ENCODE data around the gene CSTPP1.
A peak's percentile ranks its signal among the peaks of the same experiment; 100 is the strongest.

Gene CSTPP1

DNA sequence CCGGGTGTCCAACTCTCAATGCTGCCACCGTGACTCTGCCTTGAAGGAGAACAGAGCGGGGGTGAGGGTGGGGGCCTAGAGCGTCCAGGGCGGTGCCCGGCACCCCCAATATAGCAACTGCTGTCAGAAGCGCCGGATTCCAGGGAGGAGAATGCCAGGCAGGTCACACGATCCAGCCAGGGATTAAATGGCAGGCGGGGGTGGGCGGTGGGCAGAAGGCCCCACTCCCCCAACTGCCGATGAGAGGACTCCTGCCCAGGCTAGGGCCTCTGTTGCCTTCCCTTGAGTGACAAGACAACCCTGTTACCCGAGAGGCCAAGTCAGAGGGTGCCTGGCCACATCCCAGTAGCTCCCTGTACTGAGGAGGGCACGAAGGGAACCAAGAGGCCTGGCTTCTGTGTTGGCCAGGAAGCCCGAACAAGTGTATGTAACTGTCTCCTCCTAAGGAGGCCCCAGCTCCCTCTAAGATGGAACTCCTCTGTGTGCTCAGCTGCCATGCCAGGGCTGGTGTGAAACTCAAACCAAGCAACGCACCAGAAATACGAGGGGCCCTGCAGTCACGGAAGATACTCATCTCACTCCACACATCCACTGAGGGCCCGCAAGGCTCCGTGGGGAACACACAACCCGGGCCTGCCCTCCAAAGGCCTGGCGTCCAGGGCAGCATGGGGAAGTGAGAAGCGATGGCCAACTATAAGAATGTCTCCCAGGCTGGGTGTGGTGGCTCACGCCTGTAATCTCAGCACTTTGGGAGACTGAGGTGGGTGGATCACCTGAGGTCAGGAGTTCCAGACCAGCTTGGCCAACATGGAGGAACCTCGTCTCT lies 246.7 kb downstream of the CSTPP1 start:
- Histone ChIP-seq H3K9me3 (ENCODE audit: control insufficient read depth, insufficient read depth, low read depth, low read length) (no peaks in the 10 kb centered on the region), H3K9ac (ENCODE audit: low read length) (no peak overlapping the region), H3K27me3 (ENCODE audit: control insufficient read depth, insufficient read depth, low read length) (peaks cover 8% of the 10 kb centered on the region), H3K4me1 (ENCODE audit: control insufficient read depth, insufficient read depth, low read length) (peaks cover 23% of the 10 kb centered on the region), H3K36me3 (ENCODE audit: control insufficient read depth, insufficient read depth, low read length) (peaks cover 34% of the 10 kb centered on the region), H3K4me3 (ENCODE audit: low read depth, low read length) (no peak overlapping the region), H3K27ac (ENCODE audit: low read depth, low read length) (no peak overlapping the region)

DNA sequence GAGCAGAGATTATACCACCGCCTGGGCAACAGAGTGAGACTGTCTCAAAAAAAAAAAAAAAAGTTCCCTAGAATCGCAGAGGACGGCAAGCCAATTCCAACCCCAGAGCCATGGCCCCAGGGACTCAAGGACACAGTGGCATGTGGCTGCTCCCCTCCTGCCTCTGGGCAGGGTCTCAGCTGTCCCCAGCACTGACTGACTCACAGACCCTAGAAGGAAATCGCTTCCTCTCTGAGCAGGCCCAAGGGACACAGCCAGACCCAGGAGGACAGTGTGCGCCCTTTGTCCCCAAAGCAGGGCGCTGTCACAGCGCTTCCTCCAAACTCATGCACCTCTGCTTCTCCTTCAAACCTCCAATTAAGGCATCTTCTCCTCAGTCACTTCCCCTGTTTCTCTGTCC lies 247.4 kb downstream of the CSTPP1 start:
- Histone ChIP-seq H3K4me3 (ENCODE audit: low read depth, low read length) (peak overlapping the region; percentile 80; the same call in 1 of the 2 replicates), H3K27me3 (ENCODE audit: control insufficient read depth, insufficient read depth, low read length) (peaks cover 10% of the 10 kb centered on the region), H3K27ac (ENCODE audit: low read depth, low read length) (no peak overlapping the region), H3K4me1 (ENCODE audit: control insufficient read depth, insufficient read depth, low read length) (peaks cover 24% of the 10 kb centered on the region), H3K9ac (ENCODE audit: low read length) (no peak overlapping the region), H3K9me3 (ENCODE audit: control insufficient read depth, insufficient read depth, low read depth, low read length) (no peaks in the 10 kb centered on the region), H3K36me3 (ENCODE audit: control insufficient read depth, insufficient read depth, low read length) (peaks cover 27% of the 10 kb centered on the region)

DNA sequence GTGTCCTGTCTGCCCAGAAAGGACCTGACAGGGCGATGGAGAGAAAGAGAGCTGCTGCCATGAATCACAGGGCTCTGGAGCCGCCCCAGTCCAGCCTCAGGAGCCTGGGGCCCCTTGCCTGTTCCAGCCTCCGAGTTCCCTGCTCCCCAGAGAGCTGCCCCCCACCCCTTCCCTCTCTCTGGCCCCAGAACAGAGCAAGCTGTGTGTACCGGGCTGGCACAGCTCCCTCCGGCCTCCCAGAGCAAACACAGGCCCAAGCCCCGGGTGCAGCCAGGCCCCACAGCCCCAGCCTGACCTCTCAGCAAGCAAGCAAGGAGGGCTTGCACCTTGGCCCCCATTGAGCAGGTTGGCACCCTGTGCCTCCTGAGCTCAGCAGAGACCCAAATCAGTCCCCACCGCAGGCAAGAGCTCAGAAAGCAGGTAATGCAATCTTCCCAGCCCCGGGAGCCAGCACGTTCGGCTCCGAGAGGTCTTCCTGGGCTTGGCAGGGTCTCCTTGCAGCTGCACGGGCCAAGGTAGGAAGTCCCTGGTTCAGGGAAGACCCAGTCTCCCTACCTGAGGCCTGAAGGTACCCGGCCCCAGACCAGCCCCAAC lies 248.2 kb downstream of the CSTPP1 start:
- H3K27ac ChIP-seq (ENCODE audit: low read depth, low read length), result peak overlapping the region; percentile 95
- peaks cover 28% of the 10 kb centered on the region for H3K4me1 ChIP-seq (ENCODE audit: control insufficient read depth, insufficient read depth, low read length)
- peaks cover 10% of the 10 kb centered on the region for H3K27me3 ChIP-seq (ENCODE audit: control insufficient read depth, insufficient read depth, low read length)
- peak overlapping the region; percentile 80 for H3K4me3 ChIP-seq (ENCODE audit: low read depth, low read length)
- H3K9ac ChIP-seq (ENCODE audit: low read length), result peak overlapping the region; percentile 91
- peaks cover 20% of the 10 kb centered on the region for H3K36me3 ChIP-seq (ENCODE audit: control insufficient read depth, insufficient read depth, low read length)
- no peaks in the 10 kb centered on the region for H3K9me3 ChIP-seq (ENCODE audit: control insufficient read depth, insufficient read depth, low read depth, low read length)

DNA sequence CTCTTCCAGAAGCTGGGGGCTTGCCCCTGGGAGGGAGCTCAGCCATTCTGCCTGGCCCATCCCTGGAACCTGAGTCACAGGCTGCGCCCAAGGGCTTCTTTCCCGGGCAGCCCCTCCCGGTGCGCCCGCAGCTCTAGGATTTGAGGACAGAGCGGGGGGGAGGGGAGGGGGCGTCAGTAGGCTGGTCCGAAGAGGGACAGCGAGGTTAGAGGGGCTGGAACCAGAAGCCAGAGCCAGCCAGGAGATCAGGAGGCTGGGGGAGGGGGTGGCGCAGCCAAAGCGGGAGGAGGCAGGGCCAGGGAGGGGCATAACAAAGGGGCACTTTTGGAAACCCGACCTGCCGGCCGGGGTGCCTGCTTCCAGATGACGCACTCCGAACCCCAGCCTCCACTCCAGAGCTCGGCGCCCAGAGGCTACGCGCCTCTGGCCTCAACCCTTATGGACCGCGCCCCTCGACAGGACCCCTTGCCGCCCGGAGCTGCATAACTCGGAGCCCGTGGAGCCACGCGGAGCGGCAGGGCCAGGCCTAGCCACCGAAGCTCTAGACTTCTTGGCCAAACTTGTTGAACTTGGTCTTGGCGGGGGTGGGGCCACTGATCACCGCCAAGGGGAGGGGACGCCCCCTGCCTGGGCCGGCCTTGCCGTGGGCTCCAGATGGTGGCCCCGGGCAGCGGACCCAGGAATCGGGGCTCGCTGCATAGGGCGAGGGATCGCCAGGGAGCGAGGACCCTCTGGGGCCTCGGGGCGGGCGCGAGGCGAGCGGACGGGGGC lies 248.9 kb downstream of the CSTPP1 start:
- peak overlapping the region; percentile 80 for H3K4me3 ChIP-seq (ENCODE audit: low read depth, low read length)
- peaks cover 28% of the 10 kb centered on the region for H3K4me1 ChIP-seq (ENCODE audit: control insufficient read depth, insufficient read depth, low read length)
- H3K9me3 ChIP-seq (ENCODE audit: control insufficient read depth, insufficient read depth, low read depth, low read length), result no peaks in the 10 kb centered on the region
- H3K27ac ChIP-seq (ENCODE audit: low read depth, low read length), result peak overlapping the region; percentile 95
- H3K27me3 ChIP-seq (ENCODE audit: control insufficient read depth, insufficient read depth, low read length), result peaks cover 10% of the 10 kb centered on the region
- peaks cover 13% of the 10 kb centered on the region for H3K36me3 ChIP-seq (ENCODE audit: control insufficient read depth, insufficient read depth, low read length)
- H3K9ac ChIP-seq (ENCODE audit: low read length), result peak overlapping the region; percentile 91

DNA sequence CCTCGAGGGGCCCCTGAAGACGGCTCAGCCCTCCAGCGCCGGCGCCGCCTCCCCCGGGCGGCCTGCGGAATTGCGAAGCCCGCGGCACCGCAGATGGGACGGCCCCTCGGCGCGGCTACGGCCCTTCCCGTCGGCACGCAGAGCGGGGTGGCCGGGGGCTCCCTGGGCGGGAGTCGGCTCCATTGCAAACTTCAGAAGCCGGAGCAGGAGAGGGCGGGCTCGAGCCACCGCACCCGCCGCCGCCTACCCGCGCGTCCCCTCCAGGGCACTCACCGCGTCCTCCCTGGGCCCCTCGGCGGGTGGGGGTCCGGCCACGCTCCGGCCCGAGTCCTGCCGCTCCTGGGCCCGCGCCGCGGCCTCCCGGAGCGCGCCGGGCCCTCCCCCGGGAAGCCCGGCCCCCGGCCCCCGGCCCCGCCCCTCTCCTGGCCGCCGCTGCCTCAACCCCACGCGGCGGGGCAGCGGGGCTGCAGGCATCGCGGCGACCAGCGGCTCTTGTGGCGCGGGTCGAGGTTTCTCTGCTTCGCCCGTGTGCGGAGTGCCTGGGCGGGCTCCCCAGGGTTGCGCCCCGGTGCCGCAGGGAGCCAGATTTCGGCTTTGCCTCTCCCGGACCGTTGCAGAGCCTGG lies 249.6 kb downstream of the CSTPP1 start, which contains the start of gene PACSIN3:
TSS of gene PACSIN3 (minus strand) at position 359 of the 624 bp plus-strand sequence. CDS start 3,707 bp downstream, outside the sequence.
- Histone ChIP-seq H3K9me3 (ENCODE audit: control insufficient read depth, insufficient read depth, low read depth, low read length) (no peaks in the 10 kb centered on the region), H3K27ac (ENCODE audit: low read depth, low read length) (peak within 1 kb of the TSS; percentile 95), H3K36me3 (ENCODE audit: control insufficient read depth, insufficient read depth, low read length) (peaks cover 10% of the 10 kb centered on the region), H3K4me3 (ENCODE audit: low read depth, low read length) (peak within 1 kb of the TSS; percentile 80), H3K27me3 (ENCODE audit: control insufficient read depth, insufficient read depth, low read length) (peaks cover 10% of the 10 kb centered on the region), H3K9ac (ENCODE audit: low read length) (peak within 1 kb of the TSS; percentile 91), H3K4me1 (ENCODE audit: control insufficient read depth, insufficient read depth, low read length) (peaks cover 28% of the 10 kb centered on the region)

DNA sequence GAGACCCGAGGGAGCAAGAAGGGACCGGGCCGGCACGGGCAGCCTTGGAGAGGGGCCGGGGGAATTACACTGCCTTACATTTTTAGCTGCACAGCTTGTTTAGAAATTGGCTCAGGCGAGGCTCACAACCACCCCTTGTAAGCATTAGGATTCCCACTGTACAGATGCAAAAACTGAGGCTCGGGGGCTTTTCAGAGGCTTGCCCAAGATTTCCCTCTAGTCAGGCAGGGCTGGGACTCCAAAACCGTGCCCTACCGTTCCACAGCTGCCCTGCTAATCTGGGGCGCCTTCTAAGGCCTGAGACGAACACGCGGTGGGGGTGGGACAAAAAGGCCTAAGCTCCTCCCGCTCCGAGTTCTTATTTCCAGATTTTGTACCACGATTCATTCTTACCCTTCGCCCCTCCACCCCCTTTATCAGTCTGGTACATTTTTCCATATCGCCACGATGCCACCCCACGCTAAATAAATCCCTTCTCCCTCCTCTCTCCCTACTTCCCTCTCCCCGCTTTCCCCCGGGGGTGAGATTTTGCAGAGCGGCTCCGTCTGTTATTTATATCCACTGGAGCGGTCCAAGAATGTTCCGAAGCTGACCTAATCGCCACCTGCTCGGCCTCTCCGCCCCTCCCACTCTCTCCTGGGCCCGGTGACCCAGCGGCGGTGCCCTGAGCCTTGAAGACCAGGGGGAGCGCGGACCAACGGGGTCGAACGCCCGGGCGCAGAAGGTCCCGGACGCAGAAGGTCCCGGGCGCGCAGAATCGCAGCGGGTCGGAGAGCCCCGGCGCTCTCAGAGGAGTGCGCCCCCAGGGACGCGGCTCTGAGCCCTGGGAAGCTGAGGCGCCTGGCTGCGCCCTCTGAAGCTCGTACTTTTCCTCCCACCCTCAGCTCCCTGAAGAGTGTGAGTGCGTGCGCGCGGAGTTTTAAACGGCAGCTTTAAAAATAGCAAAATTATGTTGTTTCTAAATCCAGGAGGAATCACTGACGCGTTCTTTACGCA lies 250.4 kb downstream of the CSTPP1 start:
- H3K9me3 ChIP-seq (ENCODE audit: control insufficient read depth, insufficient read depth, low read depth, low read length), result no peaks in the 10 kb centered on the region
- H3K36me3 ChIP-seq (ENCODE audit: control insufficient read depth, insufficient read depth, low read length), result peaks cover 9% of the 10 kb centered on the region
- peak overlapping the region; percentile 79; the same call in 1 of the 2 replicates for H3K27ac ChIP-seq (ENCODE audit: low read depth, low read length)
- peaks cover 28% of the 10 kb centered on the region for H3K4me1 ChIP-seq (ENCODE audit: control insufficient read depth, insufficient read depth, low read length)
- peak overlapping the region; percentile 80 for H3K4me3 ChIP-seq (ENCODE audit: low read depth, low read length)
- peaks cover 10% of the 10 kb centered on the region for H3K27me3 ChIP-seq (ENCODE audit: control insufficient read depth, insufficient read depth, low read length)
- peak overlapping the region; percentile 72 for H3K9ac ChIP-seq (ENCODE audit: low read length)

DNA sequence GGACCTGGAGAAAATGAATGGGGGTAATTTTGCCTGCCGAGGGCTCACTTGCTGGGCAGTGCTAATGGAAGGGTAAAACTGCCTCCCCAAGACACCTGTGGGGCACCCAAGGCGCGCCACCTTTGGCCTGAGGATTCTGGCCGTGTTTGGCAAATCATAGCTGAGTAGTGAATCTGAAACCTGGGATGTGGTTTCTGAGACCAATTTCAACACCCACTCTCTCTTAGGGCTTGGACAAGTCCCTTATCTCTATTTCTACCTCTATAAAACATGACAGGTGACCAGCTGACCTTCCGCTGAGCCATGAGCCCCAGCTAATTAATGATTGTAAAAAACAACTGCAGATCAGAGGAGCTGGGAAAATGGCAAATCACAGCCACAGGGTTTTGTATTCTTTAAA lies 251.2 kb downstream of the CSTPP1 start:
- Histone ChIP-seq H3K9ac (ENCODE audit: low read length) (peak overlapping the region; percentile 72), H3K27me3 (ENCODE audit: control insufficient read depth, insufficient read depth, low read length) (peaks cover 10% of the 10 kb centered on the region), H3K4me1 (ENCODE audit: control insufficient read depth, insufficient read depth, low read length) (peaks cover 28% of the 10 kb centered on the region), H3K9me3 (ENCODE audit: control insufficient read depth, insufficient read depth, low read depth, low read length) (no peaks in the 10 kb centered on the region), H3K36me3 (ENCODE audit: control insufficient read depth, insufficient read depth, low read length) (peaks cover 4% of the 10 kb centered on the region), H3K4me3 (ENCODE audit: low read depth, low read length) (peak overlapping the region; percentile 80), H3K27ac (ENCODE audit: low read depth, low read length) (no peak overlapping the region)

DNA sequence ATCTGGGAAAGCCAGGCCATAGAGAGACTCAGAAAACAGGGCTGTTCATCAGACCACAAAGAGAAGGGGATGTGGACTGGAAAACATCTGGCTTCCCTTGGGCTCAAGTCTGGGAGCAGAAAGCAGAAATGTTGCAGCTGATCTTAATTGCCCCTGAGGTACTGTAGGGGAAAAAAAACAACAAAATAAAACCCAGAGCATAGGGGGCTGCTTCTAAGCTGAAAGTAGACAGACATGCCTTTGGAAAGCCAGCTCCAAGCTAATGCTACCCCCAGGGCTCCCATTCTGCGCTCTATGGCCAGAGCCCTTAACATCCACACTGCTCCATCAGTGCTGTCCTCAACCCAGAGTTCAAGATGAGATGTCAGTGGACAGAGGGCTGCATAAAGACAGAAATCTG lies 251.7 kb downstream of the CSTPP1 start:
- no peak overlapping the region for H3K4me3 ChIP-seq (ENCODE audit: low read depth, low read length)
- H3K4me1 ChIP-seq (ENCODE audit: control insufficient read depth, insufficient read depth, low read length), result peaks cover 28% of the 10 kb centered on the region
- H3K36me3 ChIP-seq (ENCODE audit: control insufficient read depth, insufficient read depth, low read length), result peaks cover 4% of the 10 kb centered on the region
- H3K27ac ChIP-seq (ENCODE audit: low read depth, low read length), result no peak overlapping the region
- H3K9ac ChIP-seq (ENCODE audit: low read length), result no peak overlapping the region
- H3K27me3 ChIP-seq (ENCODE audit: control insufficient read depth, insufficient read depth, low read length), result peaks cover 10% of the 10 kb centered on the region
- no peaks in the 10 kb centered on the region for H3K9me3 ChIP-seq (ENCODE audit: control insufficient read depth, insufficient read depth, low read depth, low read length)

DNA sequence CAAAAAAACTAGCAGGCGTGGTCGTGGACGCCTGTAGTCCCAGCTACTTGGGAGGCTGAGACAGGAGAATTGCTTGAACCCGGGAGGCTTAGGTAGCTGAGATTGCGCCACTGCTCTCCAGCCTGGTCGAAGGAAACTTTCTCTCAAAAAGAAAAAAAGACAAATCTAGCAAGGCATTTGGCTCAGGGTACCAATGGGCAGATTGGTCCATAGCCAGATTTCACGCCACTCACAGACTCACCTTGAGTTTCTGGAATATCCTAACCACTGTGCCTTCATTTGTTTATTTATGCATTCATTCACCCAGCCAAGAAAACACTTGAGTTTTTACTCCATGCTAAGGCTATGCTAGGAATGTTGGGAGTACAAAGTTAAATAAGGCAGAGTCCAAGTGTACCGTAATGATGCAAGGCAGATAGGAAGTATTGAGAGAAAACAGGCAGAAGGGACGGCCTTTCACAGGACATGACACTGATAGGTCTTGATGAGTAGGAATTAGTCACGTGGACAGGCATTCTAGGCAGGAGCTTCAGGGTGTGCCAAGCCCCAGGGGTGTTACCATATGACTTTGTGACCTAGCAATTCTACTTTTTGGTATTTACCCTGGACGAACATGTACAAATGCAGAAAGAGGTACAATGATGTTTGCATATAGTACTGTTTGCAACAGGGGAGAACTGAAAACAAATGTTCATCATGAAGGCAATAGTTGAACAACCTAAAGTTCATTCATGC lies 252.7 kb downstream of the CSTPP1 start:
- Histone ChIP-seq H3K4me3 (ENCODE audit: low read depth, low read length) (no peak overlapping the region), H3K36me3 (ENCODE audit: control insufficient read depth, insufficient read depth, low read length) (no peaks in the 10 kb centered on the region), H3K9ac (ENCODE audit: low read length) (no peak overlapping the region), H3K4me1 (ENCODE audit: control insufficient read depth, insufficient read depth, low read length) (peaks cover 24% of the 10 kb centered on the region), H3K27me3 (ENCODE audit: control insufficient read depth, insufficient read depth, low read length) (peaks cover 10% of the 10 kb centered on the region), H3K9me3 (ENCODE audit: control insufficient read depth, insufficient read depth, low read depth, low read length) (no peaks in the 10 kb centered on the region), H3K27ac (ENCODE audit: low read depth, low read length) (no peak overlapping the region)

Data from HUES6 (cell line).